K562 (cell line): ENCODE data around the gene CHN2. TPM values are rescaled to one million over a fixed set of nuclear protein-coding genes. Genes with fewer than 3 reads are reported as not detected.

Source experiments
- CHD7 ChIP-seq: fragments of 200-600 bp; sonication (generic); IDR thresholded peaks from one replicate; pipeline ENCODE4 v1.6.1; 2012; ENCODE audit warnings: mild to moderate bottlenecking, low read depth, low read length, inconsistent platforms
- HSF4 ChIP-seq: fragments of 250-450 bp; sonication (Bioruptor Pico); IDR thresholded peaks from 2 replicates; pipeline ENCODE4 v2.1.2; 2022; ENCODE audit warnings: mild to moderate bottlenecking, moderate library complexity, borderline replicate concordance
- polyA plus RNA-seq, 8 experiments: library from polyadenylated mRNA; depleted of rRNA in 4 of 8; stranded (reverse) in 5 of 8; unstranded in 3 of 8; fragments of >200 nt; fragmentation: Nextera tagmentation in 2 of 8; fragmentation: Illumina TruSeq in 1 of 8; extraction: Ambion mirVana in 2 of 8; extraction: Trizol in 1 of 8; gene quantifications; 2 replicates each; pipeline versions ENCODE4 v1.2.1 to v1.2.3, GENCODE V29; 2011 to 2014; ENCODE audit warnings: inconsistent platforms in 1 of 8, missing spikeins in 1 of 8
- total RNA-seq, 7 experiments: library from RNA; depleted of rRNA in 6 of 7; stranded (reverse); fragments of >200 nt in 6 of 7; fragmentation: Illumina TruSeq in 2 of 7; extraction: Trizol in 2 of 7; gene quantifications; 2 replicates each; pipeline versions ENCODE4 v1.2.1 to v1.2.3, GENCODE V29; 2011 to 2021; ENCODE audit warnings: low replicate concordance in 1 of 7

The CHN2 gene
- total and polyA plus RNA-seq, 9 of the 15 experiments (the other 6 are each of a cell fraction or from before 2014, with no cell fraction given), result 0.12 to 2.1 (median 0.31) TPM; not detected in 1

GRCh38 chr7:29385214-29385814 lies 190.7 kb downstream of the CHN2 start (continued):
- TF ChIP-seq CHD7 (no peak), HSF4 (CRISPR knock-in tag) (no peak)
